H1 (cell line): ENCODE results near the gene ERCC1. TPM values are rescaled to one million over a fixed set of nuclear protein-coding genes. Genes with fewer than 3 reads are reported as not detected.
A peak's percentile ranks its signal among the peaks of the same experiment; 100 is the strongest.

Experiments used
- CTCF ChIA-PET: fragments of 300-600 bp; sonication (Branson Sonifier 250); formaldehyde crosslinking; loops from one replicate; lab custom pipeline; 2021; ENCODE audit not compliant: partially characterized antibody; lab: Charles Lee
- POLR2A ChIA-PET: fragments of 300-600 bp; sonication (Branson Sonifier 250); formaldehyde crosslinking; loops from one replicate; lab custom pipeline; 2021; ENCODE audit warnings: inconsistent platforms; ENCODE audit not compliant: partially characterized antibody; lab: Charles Lee
- DNase-seq, 2 experiments: peaks; one replicate each; pipeline versions ENCODE4 v3.0.0 to v3.0.0-alpha.2; 2010 to 2022; ENCODE audit warnings: low spot score in 2 of 2, low read depth in 1 of 2, mixed read lengths in 1 of 2
- FAIRE-seq: peaks from 2 replicates; lab custom pipeline; 2011; peaks lifted over from hg19 to GRCh38; lab: Jason Lieb, UNC
- H2AFZ ChIP-seq: 2 replicates; pipeline ENCODE4 v1.8.1; 2012; ENCODE audit warnings: low read length, inconsistent platforms
- H2AK5ac ChIP-seq: 2 replicates; pipeline ENCODE4 v1.6.1; 2013; ENCODE audit warnings: low read depth, low read length
- H2BK120ac ChIP-seq: replicated peaks from 2 replicates; pipeline ENCODE3; 2013; ENCODE audit warnings: low read depth, low read length, inconsistent platforms
- H2BK12ac ChIP-seq: 2 replicates; pipeline ENCODE4 v1.6.1; 2013; ENCODE audit warnings: low read depth, low read length
- H2BK15ac ChIP-seq: 2 replicates; pipeline ENCODE4 v1.6.1; 2013; ENCODE audit warnings: low read length
- H2BK20ac ChIP-seq: 2 replicates; pipeline ENCODE4 v1.6.1; 2013; ENCODE audit warnings: low read length
- H2BK5ac ChIP-seq: 2 replicates; pipeline ENCODE4 v1.6.1; 2013; ENCODE audit warnings: low read depth, low read length
- H3K14ac ChIP-seq: 2 replicates; pipeline ENCODE4 v1.6.1; 2013; ENCODE audit warnings: inconsistent platforms; ENCODE audit not compliant: insufficient read length
- H3K18ac ChIP-seq: 2 replicates; pipeline ENCODE4 v1.6.1; 2013; ENCODE audit warnings: low read length; ENCODE audit errors: extremely low read depth
- H3K23ac ChIP-seq: 2 replicates; pipeline ENCODE4 v1.6.1; 2013; ENCODE audit warnings: inconsistent platforms; ENCODE audit not compliant: insufficient read length
- H3K23me2 ChIP-seq: 2 replicates; pipeline ENCODE4 v1.6.1; 2013; ENCODE audit warnings: low read depth, low read length
- H3K27ac ChIP-seq: 2 replicates; pipeline ENCODE4 v1.6.1; 2011; ENCODE audit warnings: low read depth, low read length, inconsistent platforms
- H3K27me3 ChIP-seq, 4 experiments: replicated peaks in 1 of 4; 1 replicate in 1 of 4; 2 replicates in 3 of 4; pipeline versions ENCODE4 v1.6.1 to v1.8.1; 2011 to 2013; ENCODE audit warnings: low read length in 3 of 4, mild to moderate bottlenecking in 3 of 4, inconsistent platforms in 2 of 4, mixed read lengths in 2 of 4, moderate library complexity in 1 of 4; ENCODE audit not compliant: control insufficient read depth in 3 of 4, insufficient read depth in 3 of 4; ENCODE audit errors: extremely low read depth in 1 of 4
- H3K36me3 ChIP-seq, 4 experiments: 2 replicates each; pipeline versions ENCODE4 v1.6.1 to v1.8.1; 2011 to 2013; ENCODE audit warnings: mild to moderate bottlenecking in 4 of 4, low read length in 3 of 4, moderate library complexity in 2 of 4, control low read depth in 1 of 4, inconsistent platforms in 1 of 4; ENCODE audit not compliant: insufficient read depth in 4 of 4, control insufficient read depth in 2 of 4
- H3K4ac ChIP-seq: replicated peaks from 2 replicates; pipeline ENCODE3; 2013; ENCODE audit warnings: low read length, low read depth, mixed read lengths, inconsistent platforms; ENCODE audit not compliant: insufficient read length
- H3K4me1 ChIP-seq, 4 experiments: replicated peaks in 1 of 4; 1 replicate in 1 of 4; 2 replicates in 3 of 4; pipeline versions ENCODE4 v1.6.1 to v1.8.1; 2011 to 2013; ENCODE audit warnings: low read length in 3 of 4, inconsistent platforms in 2 of 4, mixed read lengths in 1 of 4; ENCODE audit not compliant: insufficient read depth in 4 of 4, control insufficient read depth in 3 of 4
- H3K4me2 ChIP-seq, 2 experiments: 2 replicates each; pipeline versions ENCODE4 v1.6.1 to v1.8.1; 2011 to 2013; ENCODE audit warnings: low read depth in 2 of 2, low read length in 2 of 2, control low read depth in 1 of 2, inconsistent platforms in 1 of 2, mild to moderate bottlenecking in 1 of 2; ENCODE audit not compliant: insufficient read depth in 1 of 2
- H3K4me3 ChIP-seq, 4 experiments: fragments of 200-600, 300-600 bp in 1 of 4; sonication (generic), shearing (Covaris generic), sonication (Bioruptor Twin) in 1 of 4; 2 replicates each; pipeline versions ENCODE4 v1.5.1 to v1.8.1; 2011 to 2016; ENCODE audit warnings: low read length in 4 of 4, low read depth in 3 of 4, control low read depth in 2 of 4, inconsistent platforms in 2 of 4, mild to moderate bottlenecking in 2 of 4, mixed read lengths in 1 of 4, moderate library complexity in 1 of 4; ENCODE audit not compliant: insufficient read depth in 2 of 4; ENCODE audit errors: extremely low read depth in 1 of 4
- H3K56ac ChIP-seq: replicated peaks from 2 replicates; pipeline ENCODE3; 2013; ENCODE audit warnings: low read depth, mild to moderate bottlenecking, mixed read lengths, low read length, inconsistent platforms; ENCODE audit not compliant: insufficient read length
- H3K79me1 ChIP-seq: 2 replicates; pipeline ENCODE4 v1.6.1; 2013; ENCODE audit warnings: low read depth, low read length, control low read depth
- H3K79me2 ChIP-seq, 2 experiments: 2 replicates each; pipeline versions ENCODE4 v1.6.1 to v1.8.1; 2012 to 2013; ENCODE audit warnings: low read length in 2 of 2, mild to moderate bottlenecking in 2 of 2, inconsistent platforms in 1 of 2; ENCODE audit not compliant: insufficient read depth in 2 of 2, control insufficient read depth in 1 of 2
- H3K9ac ChIP-seq, 4 experiments: replicated peaks in 1 of 4; 1 replicate in 1 of 4; 2 replicates in 3 of 4; pipeline versions ENCODE4 v1.6.1 to v1.8.1; 2011 to 2013; ENCODE audit warnings: low read depth in 3 of 4, low read length in 3 of 4, control low read depth in 2 of 4, mild to moderate bottlenecking in 2 of 4, moderate library complexity in 2 of 4, inconsistent platforms in 1 of 4; ENCODE audit errors: extremely low read depth in 1 of 4
- H3K9me3 ChIP-seq, 2 experiments: 2 replicates each; pipeline versions ENCODE4 v1.6.1 to v1.8.1; 2012 to 2013; ENCODE audit warnings: mild to moderate bottlenecking in 2 of 2, moderate library complexity in 2 of 2, control low read depth in 1 of 2, inconsistent platforms in 1 of 2, low read depth in 1 of 2, low read length in 1 of 2, mixed read lengths in 1 of 2; ENCODE audit not compliant: insufficient read depth in 2 of 2
- H4K20me1 ChIP-seq, 2 experiments: replicated peaks in 1 of 2; 2 replicates each; pipeline versions ENCODE3 to v1.8.1; 2011 to 2013; ENCODE audit warnings: inconsistent platforms in 2 of 2, low read length in 2 of 2, mild to moderate bottlenecking in 1 of 2; ENCODE audit not compliant: insufficient read depth in 2 of 2, control insufficient read depth in 1 of 2
- H4K5ac ChIP-seq: 2 replicates; pipeline ENCODE4 v1.6.1; 2013; ENCODE audit warnings: low read length, low read depth, mixed read lengths, inconsistent platforms; ENCODE audit not compliant: insufficient read length
- H4K8ac ChIP-seq: 2 replicates; pipeline ENCODE4 v1.8.0; 2013; ENCODE audit warnings: mild to moderate bottlenecking, moderate library complexity, low read length, inconsistent platforms; ENCODE audit not compliant: insufficient read depth; ENCODE audit errors: extremely low read depth
- H4K91ac ChIP-seq: replicated peaks from 2 replicates; pipeline ENCODE3; 2013; ENCODE audit warnings: low read length, mixed read lengths, inconsistent platforms; ENCODE audit not compliant: insufficient read length
- GTF2F1 ChIP-seq: IDR thresholded peaks from 2 replicates; pipeline ENCODE4 v1.6.1; 2012; ENCODE audit warnings: low read depth, low read length, improper control_type of control experiment, borderline replicate concordance
- HDAC6 ChIP-seq: IDR thresholded peaks from one replicate; pipeline ENCODE4 v1.7.1; 2012; ENCODE audit warnings: low read depth, mild to moderate bottlenecking, inconsistent platforms, low read length, moderate library complexity
- MAFK ChIP-seq: IDR thresholded peaks from 2 replicates; pipeline ENCODE4 v1.6.1; 2012; ENCODE audit warnings: low read depth, mild to moderate bottlenecking, improper control_type of control experiment, low read length
- SIX5 ChIP-seq: IDR thresholded peaks from 2 replicates; pipeline ENCODE4 v1.6.1; 2011; ENCODE audit warnings: mild to moderate bottlenecking, low read depth, low read length
- SUZ12 ChIP-seq: fragments of 200-600 bp; sonication (generic); IDR thresholded peaks from 2 replicates; pipeline ENCODE4 v1.6.1; 2012; ENCODE audit warnings: mild to moderate bottlenecking, inconsistent platforms, low read length, moderate library complexity, mixed read lengths
- TAF7 ChIP-seq: optimal IDR thresholded peaks from 2 replicates; pipeline ENCODE3; 2011; ENCODE audit warnings: low read depth, mild to moderate bottlenecking, inconsistent platforms, low read length, moderate library complexity, borderline replicate concordance
- TEAD4 ChIP-seq: IDR thresholded peaks from 2 replicates; pipeline ENCODE4 v1.6.1; 2012; ENCODE audit warnings: low read depth, low read length, inconsistent platforms, mixed read lengths
- ZNF274 ChIP-seq: IDR thresholded peaks from 2 replicates; pipeline ENCODE4 v1.7.0; 2012; ENCODE audit warnings: low read length, borderline replicate concordance; ENCODE audit errors: extremely low read depth
- WGBS, 2 experiments: shearing (Covaris generic) in 1 of 2; methylation state at CpG; one replicate each; pipeline versions ENCODE4 v1.1.6 to v1.1.7; 2013 to 2015; ENCODE audit warnings: low lambda C conversion rate in 2 of 2, mixed read lengths in 2 of 2, inconsistent platforms in 1 of 2, low coverage in 1 of 2, missing lambda C conversion rate in 1 of 2; ENCODE audit not compliant: insufficient replicate concordance in 2 of 2, insufficient coverage in 1 of 2, insufficient read length in 1 of 2; ENCODE audit errors: extremely low coverage in 1 of 2, missing lambda C conversion rate in 1 of 2; 5-methylcytosine and 5-hydroxymethylcytosine counted together
- polyA plus RNA-seq, 7 experiments: library from polyadenylated mRNA; depleted of rRNA in 3 of 7; stranded (reverse) in 5 of 7; unstranded in 2 of 7; fragments of >200 nt in 5 of 7; fragments of 200-250 nt in 2 of 7; gene quantifications; 1 replicate in 5 of 7; 2 replicates in 1 of 7; 4 replicates in 1 of 7; pipeline versions ENCODE4 v1.2.1 to v1.2.3, GENCODE V29; 2011 to 2013; ENCODE audit warnings: missing spikeins in 2 of 7, mixed read lengths in 2 of 7
- total RNA-seq: library from RNA; stranded (reverse); fragmentation: NEBNext Ultra II Directional; extraction: Animal tissue kit (Norgen Biotek cat#: 25700); gene quantifications from 2 replicates; pipeline ENCODE4 v1.2.1, GENCODE V29; 2021
- TF ChIP-seq, protein P1 (sequence below): IDR thresholded peaks from 2 replicates; pipeline ENCODE4 v1.6.1; 2012; ENCODE audit warnings: inconsistent platforms
- TF ChIP-seq, protein P2 (sequence below): IDR thresholded peaks from 2 replicates; pipeline ENCODE4 v1.6.1; 2012; ENCODE audit warnings: inconsistent platforms

Gene ERCC1
- total and polyA plus RNA-seq, 2 of the 8 experiments (the other 6 are each of a cell fraction or from before 2014, with no cell fraction given), result 44.7 to 94.2 TPM

- Histone ChIP-seq H3K79me1 (peaks cover 9% of the 10 kb centered on the region; the same call in 1 of the 2 replicates), H3K23me2 (peaks cover 19% of the 10 kb centered on the region), H4K91ac (peak within 1 kb of the TSS; percentile 90), H2BK12ac (peak within 1 kb of the TSS; percentile 94), H2BK120ac (peak within 1 kb of the TSS; percentile 92), H3K4me1 (peaks cover 3 to 21% (median 11%) of the 10 kb centered on the region in 4 experiments; a peak in 5 of 7 replicates), H4K20me1 (peaks cover 0 to 6% of the 10 kb centered on the region in 2 experiments), H3K27ac (peak within 1 kb of the TSS; percentile 99), H2AFZ (peak within 1 kb of the TSS; percentile 87), H3K27me3 (peaks cover 0 to 5% (median 2%) of the 10 kb centered on the region in 4 experiments; a peak in 2 of 7 replicates), H3K23ac (no peak within 1 kb of the TSS), H3K14ac (no peak within 1 kb of the TSS), H3K4me3 (peak within 1 kb of the TSS; percentile 69 to 96 (median 91)), H2BK20ac (no peak within 1 kb of the TSS), H2BK15ac (peak within 1 kb of the TSS; percentile 88; the same call in 1 of the 2 replicates), H4K8ac (peak within 1 kb of the TSS; percentile 93), H2AK5ac (peak within 1 kb of the TSS; percentile 95), H3K4me2 (peak within 1 kb of the TSS; percentile 92 to 97), H3K79me2 (peaks cover 0 to 8% of the 10 kb centered on the region in 2 experiments; a peak in 1 of 4 replicates), H3K9ac (peak within 1 kb of the TSS; percentile 55 to 98 (median 98)), H3K56ac (peak within 1 kb of the TSS; percentile 88), H3K9me3 (no peaks in the 10 kb centered on the region), H3K18ac (peak within 1 kb of the TSS; percentile 97), H4K5ac (peak within 1 kb of the TSS; percentile 82), H3K36me3 (peaks cover 0 to 6% (median 1%) of the 10 kb centered on the region in 4 experiments; a peak in 3 of 8 replicates), H3K4ac (peak within 1 kb of the TSS; percentile 78), H2BK5ac (peak within 1 kb of the TSS; percentile 99)
- 1% methylated on average over 43 of the region's 51 CpGs; no CpG with 5 or more reads in 1 of the 2 experiments for whole genome bisulfite sequencing, 2 experiments
- CTCF ChIA-PET, result interaction anchor here (0.8 to 2.4 kb wide), 7 partner anchors 11 to 79 kb away, joined by 3 to 11 read pairs (median 4); no protein-coding TSS in a partner anchor
- peak in 1 of 2 experiments; percentile 92 for DNase-seq
- POLR2A ChIA-PET, result interaction anchor here (0.7 to 3.4 kb wide), 23 partner anchors 8 to 268 kb away, joined by 3 to 19 read pairs (median 4); partner anchors contain the start of gene ERCC1
- no peak for FAIRE-seq
- TF ChIP-seq MAFK (no peak), TAF7 (peak; percentile 88), GTF2F1 (no peak), ZNF274 (no peak), HDAC6 (no peak), SIX5 (peak; percentile 56), TEAD4 (no peak), SUZ12 (no peak)
- TF ChIP-seq, protein P1, sequence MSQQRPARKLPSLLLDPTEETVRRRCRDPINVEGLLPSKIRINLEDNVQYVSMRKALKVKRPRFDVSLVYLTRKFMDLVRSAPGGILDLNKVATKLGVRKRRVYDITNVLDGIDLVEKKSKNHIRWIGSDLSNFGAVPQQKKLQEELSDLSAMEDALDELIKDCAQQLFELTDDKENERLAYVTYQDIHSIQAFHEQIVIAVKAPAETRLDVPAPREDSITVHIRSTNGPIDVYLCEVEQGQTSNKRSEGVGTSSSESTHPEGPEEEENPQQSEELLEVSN, result no peak
- TF ChIP-seq, protein P2, sequence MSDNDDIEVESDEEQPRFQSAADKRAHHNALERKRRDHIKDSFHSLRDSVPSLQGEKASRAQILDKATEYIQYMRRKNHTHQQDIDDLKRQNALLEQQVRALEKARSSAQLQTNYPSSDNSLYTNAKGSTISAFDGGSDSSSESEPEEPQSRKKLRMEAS, result peak; percentile 94
Observed at GRCh38 chr19:45406226-45407090, 17.3 kb downstream of the ERCC1 start, which contains the start of gene POLR1G. POLR1G (plus strand) TSS chr19:45406644; CDS start chr19:45406697, 53 bp downstream.
